GM19455 (cell line): Measurements from ENCODE around the gene HAPLN1.

Experiments used
- ATAC-seq: cut with Tn5 transposase; IDR thresholded peaks from one replicate; pipeline ENCODE4 v1.9.1; 2021; ENCODE audit not compliant: unreplicated experiment

Gene HAPLN1

GRCh38 chr5:83718936-83719495 is 1.6 kb downstream of the HAPLN1 start:
- no peak for ATAC-seq

- peak; percentile 94 for ATAC-seq
These were observed 2.3 kb downstream of the HAPLN1 start for GRCh38 chr5:83718195-83718825.

- no peak for ATAC-seq
These were observed 5.2 kb downstream of the HAPLN1 start for GRCh38 chr5:83715236-83716065.

- no peak for ATAC-seq
These were observed 5.8 kb downstream of the HAPLN1 start for GRCh38 chr5:83714810-83715209.

GRCh38 chr5:83711982-83712601 is 8.6 kb downstream of the HAPLN1 start:
- ATAC-seq, result peak; percentile 92

GRCh38 chr5:83709973-83710372 is 10.7 kb downstream of the HAPLN1 start:
- no peak for ATAC-seq

GRCh38 chr5:83708170-83708569 is 12.5 kb downstream of the HAPLN1 start:
- ATAC-seq, result no peak

- ATAC-seq, result no peak
These were observed 17.6 kb downstream of the HAPLN1 start for GRCh38 chr5:83703059-83703458.

GRCh38 chr5:83701886-83702285 is 18.8 kb downstream of the HAPLN1 start:
- ATAC-seq, result no peak

GRCh38 chr5:83689881-83690280 is 30.8 kb downstream of the HAPLN1 start:
- no peak for ATAC-seq

- ATAC-seq, result no peak
These were observed 32.4 kb downstream of the HAPLN1 start for GRCh38 chr5:83688281-83688680.

GRCh38 chr5:83687124-83687619 is 33.5 kb downstream of the HAPLN1 start:
- ATAC-seq, result no peak

- ATAC-seq, result no peak
These were observed 34.4 kb downstream of the HAPLN1 start for GRCh38 chr5:83686251-83686650.

GRCh38 chr5:83683836-83684235 is 36.8 kb downstream of the HAPLN1 start:
- no peak for ATAC-seq

GRCh38 chr5:83672646-83673045 is 48.0 kb downstream of the HAPLN1 start:
- no peak for ATAC-seq

- ATAC-seq, result no peak
These were observed 48.5 kb downstream of the HAPLN1 start for GRCh38 chr5:83672158-83672557.

GRCh38 chr5:83665631-83666030 is 55.0 kb downstream of the HAPLN1 start:
- no peak for ATAC-seq

- no peak for ATAC-seq
These were observed 58.1 kb downstream of the HAPLN1 start for GRCh38 chr5:83662558-83662957.

- ATAC-seq, result no peak
These were observed 62.7 kb downstream of the HAPLN1 start for GRCh38 chr5:83657807-83658525.

GRCh38 chr5:83654427-83654994 is 66.1 kb downstream of the HAPLN1 start:
- no peak for ATAC-seq

- no peak for ATAC-seq
These were observed 67.0 kb downstream of the HAPLN1 start for GRCh38 chr5:83653669-83654068.
